DND-41 (cell line): ENCODE results near the gene LBHD1.

Experiments used
- EZH2 ChIP-seq: IDR thresholded peaks from 3 replicates; pipeline ENCODE4 v1.6.1; 2012; ENCODE audit warnings: borderline replicate concordance, low read depth, mild to moderate bottlenecking, moderate library complexity, low read length, inconsistent platforms; ENCODE audit not compliant: severe bottlenecking
- TF ChIP-seq, protein P1 (sequence below): IDR thresholded peaks from 2 replicates; pipeline ENCODE4 v1.5.1; 2012; ENCODE audit warnings: borderline replicate concordance, low read length, moderate library complexity, mild to moderate bottlenecking; ENCODE audit not compliant: poor library complexity, severe bottlenecking; ENCODE audit errors: extremely low read depth

DNA sequence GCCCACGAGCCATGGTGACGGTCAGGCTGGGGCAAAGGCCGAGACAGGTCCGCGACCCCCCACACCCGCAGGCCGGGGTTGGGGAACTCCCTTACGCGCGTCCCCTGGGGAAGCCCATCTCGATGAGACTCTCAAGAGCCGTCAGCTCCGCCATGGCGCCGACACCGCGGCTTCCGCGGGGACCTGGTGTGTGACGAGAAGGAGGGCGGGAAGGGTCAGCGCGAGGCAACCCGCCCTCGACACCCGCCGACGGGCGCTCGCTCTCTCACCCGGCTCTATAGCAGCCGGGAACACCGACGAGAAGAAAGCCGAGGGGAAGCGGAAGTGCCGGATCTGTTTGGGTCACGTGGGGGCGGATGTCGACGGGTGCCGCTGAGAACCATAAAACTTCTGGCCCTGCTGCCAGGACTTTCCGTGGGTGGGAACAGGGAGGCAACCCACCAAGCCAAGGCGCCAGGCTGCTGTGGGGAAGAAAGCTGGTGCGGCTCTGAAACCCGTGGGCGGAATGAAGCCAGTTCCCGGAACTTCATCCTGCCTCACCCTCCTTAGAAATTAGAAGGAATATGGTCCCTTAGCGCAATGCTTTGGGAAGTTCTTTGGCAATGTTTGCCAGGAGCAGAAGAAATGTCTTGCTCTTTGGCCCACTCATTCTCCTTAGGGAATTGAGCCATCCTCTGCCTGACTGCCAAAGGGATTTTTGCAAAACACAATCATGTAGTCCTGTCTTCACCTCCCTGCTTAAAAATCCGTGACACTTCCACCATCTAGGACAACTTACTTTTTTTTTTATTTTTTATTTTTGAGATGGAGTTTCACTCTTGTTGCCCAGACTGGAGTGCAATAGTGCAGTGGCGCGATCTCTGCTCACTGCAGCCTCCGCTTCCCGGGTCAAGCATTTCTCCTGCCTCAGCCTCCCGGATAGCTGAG, 7.0 kb upstream of the LBHD1 start, which contains the start of gene UBXN1:
- TF ChIP-seq, protein P1, sequence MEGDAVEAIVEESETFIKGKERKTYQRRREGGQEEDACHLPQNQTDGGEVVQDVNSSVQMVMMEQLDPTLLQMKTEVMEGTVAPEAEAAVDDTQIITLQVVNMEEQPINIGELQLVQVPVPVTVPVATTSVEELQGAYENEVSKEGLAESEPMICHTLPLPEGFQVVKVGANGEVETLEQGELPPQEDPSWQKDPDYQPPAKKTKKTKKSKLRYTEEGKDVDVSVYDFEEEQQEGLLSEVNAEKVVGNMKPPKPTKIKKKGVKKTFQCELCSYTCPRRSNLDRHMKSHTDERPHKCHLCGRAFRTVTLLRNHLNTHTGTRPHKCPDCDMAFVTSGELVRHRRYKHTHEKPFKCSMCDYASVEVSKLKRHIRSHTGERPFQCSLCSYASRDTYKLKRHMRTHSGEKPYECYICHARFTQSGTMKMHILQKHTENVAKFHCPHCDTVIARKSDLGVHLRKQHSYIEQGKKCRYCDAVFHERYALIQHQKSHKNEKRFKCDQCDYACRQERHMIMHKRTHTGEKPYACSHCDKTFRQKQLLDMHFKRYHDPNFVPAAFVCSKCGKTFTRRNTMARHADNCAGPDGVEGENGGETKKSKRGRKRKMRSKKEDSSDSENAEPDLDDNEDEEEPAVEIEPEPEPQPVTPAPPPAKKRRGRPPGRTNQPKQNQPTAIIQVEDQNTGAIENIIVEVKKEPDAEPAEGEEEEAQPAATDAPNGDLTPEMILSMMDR, result no peak
- no peak for TF ChIP-seq EZH2
